Activated T-cell treated with anti-CD3 and anti-CD28 coated beads, Interleukin-2, amount 50 U/mL, for 4 hours (primary cell): Measurements from ENCODE around the gene HOXA7. TPM values are rescaled to one million over a fixed set of nuclear protein-coding genes. Genes with fewer than 3 reads are reported as not detected.
A peak's percentile ranks its signal among the peaks of the same experiment; 100 is the strongest.

Experiments used
- ATAC-seq, 2 donors: fragments of 200-7000 bp; cut with Tn5 transposase; one replicate each; pipeline ENCODE4 v1.10.0; 2021
- DNase-seq: peaks from one replicate; pipeline ENCODE4 v3.0.0-alpha.2; 2020
- H3K27me3 Mint-ChIP-seq: one replicate; pipeline ENCODE4 v1.8.0; 2021; ENCODE audit warnings: low read depth, mixed read lengths
- H3K36me3 Mint-ChIP-seq: one replicate; pipeline ENCODE4 v1.8.0; 2022; ENCODE audit warnings: mixed read lengths; ENCODE audit not compliant: insufficient read depth
- H3K4me1 Mint-ChIP-seq: one replicate; pipeline ENCODE4 v1.8.0; 2021; ENCODE audit warnings: low read depth, mixed read lengths
- H3K4me3 Mint-ChIP-seq: one replicate; pipeline ENCODE4 v1.8.0; 2021; ENCODE audit warnings: mild to moderate bottlenecking, moderate library complexity, mixed read lengths
- H3K9me3 Mint-ChIP-seq: one replicate; pipeline ENCODE4 v1.8.0; 2021; ENCODE audit warnings: mixed read lengths
- total RNA-seq, 3 donors: library from RNA; stranded (reverse); gene quantifications; one replicate each; pipeline ENCODE4 v1.2.1, GENCODE V29; 2021

Gene HOXA7
- total RNA-seq, 3 donors from 2014 or later: not detected

GRCh38 chr7:27198138-27198841, 41.8 kb upstream of the HOXA7 start:
- no peaks in the 10 kb centered on the region for H3K36me3 Mint-ChIP-seq
- H3K4me1 Mint-ChIP-seq: peaks cover 24% of the 10 kb centered on the region
- no peak for ATAC-seq
- peaks cover 84% of the 10 kb centered on the region for H3K27me3 Mint-ChIP-seq
- DNase-seq: no peak
- peak overlapping the region; percentile 3 for H3K4me3 Mint-ChIP-seq
- H3K9me3 Mint-ChIP-seq: no peaks in the 10 kb centered on the region

- Mint-ChIP-seq H3K9me3 (no peaks in the 10 kb centered on the region), H3K36me3 (no peaks in the 10 kb centered on the region), H3K4me1 (peaks cover 28% of the 10 kb centered on the region), H3K4me3 (no peak overlapping the region), H3K27me3 (peaks cover 81% of the 10 kb centered on the region)
- no peak for DNase-seq
- ATAC-seq: no peak
Measured at GRCh38 chr7:27197137-27198042, 40.9 kb upstream of the HOXA7 start.

GRCh38 chr7:27196287-27196767, 39.9 kb upstream of the HOXA7 start:
- no peak overlapping the region for H3K4me3 Mint-ChIP-seq
- ATAC-seq: peak in 1 of 2 donors; percentile 31
- peaks cover 25% of the 10 kb centered on the region for H3K4me1 Mint-ChIP-seq
- no peaks in the 10 kb centered on the region for H3K36me3 Mint-ChIP-seq
- DNase-seq: peak; percentile 84
- H3K9me3 Mint-ChIP-seq: no peaks in the 10 kb centered on the region
- H3K27me3 Mint-ChIP-seq: peaks cover 79% of the 10 kb centered on the region

GRCh38 chr7:27194686-27195379, 38.4 kb upstream of the HOXA7 start:
- Mint-ChIP-seq H3K36me3 (no peaks in the 10 kb centered on the region), H3K4me1 (peaks cover 13% of the 10 kb centered on the region), H3K9me3 (no peaks in the 10 kb centered on the region), H3K27me3 (peaks cover 81% of the 10 kb centered on the region), H3K4me3 (no peak overlapping the region)
- no peak for DNase-seq
- no peak for ATAC-seq

DNA sequence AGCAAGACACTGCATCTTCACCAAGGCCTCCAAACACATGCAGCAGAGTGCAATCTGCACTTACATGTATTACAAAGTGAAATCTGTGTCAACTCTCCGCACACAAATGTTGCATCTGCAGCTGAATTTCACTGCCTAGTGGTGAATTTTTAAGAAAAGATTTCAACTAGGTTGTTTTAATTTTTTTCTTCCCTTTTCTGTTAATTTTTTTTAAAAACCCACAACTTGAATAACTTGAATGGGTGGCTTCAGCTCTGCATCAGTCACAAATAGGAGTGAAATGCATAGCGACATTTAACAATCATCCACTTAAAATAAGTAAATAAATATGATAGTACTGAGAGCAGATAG, 37.5 kb upstream of the HOXA7 start:
- DNase-seq: no peak
- ATAC-seq: no peak
- no peak overlapping the region for H3K4me3 Mint-ChIP-seq
- peaks cover 87% of the 10 kb centered on the region for H3K27me3 Mint-ChIP-seq
- peaks cover 16% of the 10 kb centered on the region for H3K4me1 Mint-ChIP-seq
- no peaks in the 10 kb centered on the region for H3K9me3 Mint-ChIP-seq
- H3K36me3 Mint-ChIP-seq: no peaks in the 10 kb centered on the region

DNA sequence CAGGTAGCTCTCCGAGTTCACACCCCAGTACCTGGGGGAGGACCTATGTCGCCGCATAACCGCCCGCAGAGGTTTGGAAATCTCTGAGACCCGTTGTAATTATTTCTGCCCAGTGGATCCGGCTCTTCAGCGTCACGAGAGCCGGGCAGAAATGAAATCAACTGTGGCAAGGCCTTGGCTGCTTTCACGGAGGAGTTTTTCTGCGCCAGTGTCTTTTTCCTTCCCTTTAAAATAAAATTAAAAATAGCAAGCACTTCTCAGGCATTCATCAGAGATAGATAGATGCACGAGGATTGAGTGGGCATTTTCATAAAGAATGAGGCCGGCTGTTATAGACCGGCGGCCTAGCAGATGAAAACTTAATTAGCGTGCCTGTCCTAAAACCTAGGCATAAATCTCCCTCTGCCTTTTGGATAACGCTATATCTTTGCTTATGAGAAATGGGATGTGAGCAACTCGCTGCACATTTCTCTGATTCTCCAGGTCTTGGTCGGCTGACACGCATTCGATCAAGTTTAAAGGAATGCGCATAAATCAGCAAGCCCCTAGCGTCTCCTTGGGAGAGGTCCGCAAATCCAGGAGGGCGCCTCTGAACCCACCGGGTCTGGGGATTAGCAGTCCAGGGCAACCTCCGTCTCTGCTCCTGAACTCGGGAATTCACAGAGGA, 37.0 kb upstream of the HOXA7 start:
- Mint-ChIP-seq H3K4me3 (no peak overlapping the region), H3K4me1 (peaks cover 19% of the 10 kb centered on the region), H3K27me3 (peaks cover 87% of the 10 kb centered on the region), H3K9me3 (no peaks in the 10 kb centered on the region), H3K36me3 (no peaks in the 10 kb centered on the region)
- DNase-seq (no peak), ATAC-seq (no peak)

DNA sequence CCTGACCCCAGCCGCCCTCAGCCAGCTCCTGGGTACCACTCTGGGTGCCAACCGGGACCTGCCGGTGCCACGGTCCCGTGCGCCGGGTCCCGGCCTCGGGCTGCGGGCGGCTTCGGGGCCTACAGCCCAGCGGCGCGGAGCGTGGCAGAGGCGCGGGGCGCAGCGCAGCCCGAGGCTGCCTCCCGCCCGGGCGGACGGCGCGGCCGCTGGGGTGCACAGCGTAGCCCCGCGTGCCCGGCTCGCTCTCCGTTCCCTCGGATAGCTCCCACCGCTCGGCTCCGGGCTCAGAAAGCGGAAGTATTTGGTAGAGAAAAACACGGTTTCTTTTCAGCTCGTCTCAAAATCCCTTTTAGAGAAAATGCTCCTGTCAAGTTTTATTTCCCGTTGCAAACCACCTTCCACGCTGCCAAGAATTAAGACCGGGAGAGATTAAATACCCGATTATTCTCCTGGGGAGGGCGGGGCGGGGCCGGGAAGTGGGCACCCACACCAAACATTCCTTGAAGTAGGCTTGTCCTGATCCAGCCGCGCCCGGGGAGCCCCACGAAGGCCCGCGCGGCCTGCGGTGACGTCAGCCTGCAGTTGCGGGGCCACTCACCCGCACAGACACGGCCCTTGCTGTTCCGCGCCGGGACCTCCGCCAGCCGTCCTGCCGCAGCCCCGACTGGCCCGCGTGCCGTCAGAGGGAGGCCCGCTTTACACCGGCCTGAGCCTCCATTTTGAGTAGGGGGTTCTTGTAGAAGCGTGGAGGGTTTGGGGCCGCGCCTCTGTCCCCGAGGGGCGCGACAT, 36.3 kb upstream of the HOXA7 start:
- peak overlapping the region; percentile 55 for H3K4me3 Mint-ChIP-seq
- peak; percentile 60 to 66 for ATAC-seq
- peaks cover 22% of the 10 kb centered on the region for H3K4me1 Mint-ChIP-seq
- H3K36me3 Mint-ChIP-seq: no peaks in the 10 kb centered on the region
- H3K9me3 Mint-ChIP-seq: no peaks in the 10 kb centered on the region
- no peak for DNase-seq
- H3K27me3 Mint-ChIP-seq: peaks cover 87% of the 10 kb centered on the region

DNA sequence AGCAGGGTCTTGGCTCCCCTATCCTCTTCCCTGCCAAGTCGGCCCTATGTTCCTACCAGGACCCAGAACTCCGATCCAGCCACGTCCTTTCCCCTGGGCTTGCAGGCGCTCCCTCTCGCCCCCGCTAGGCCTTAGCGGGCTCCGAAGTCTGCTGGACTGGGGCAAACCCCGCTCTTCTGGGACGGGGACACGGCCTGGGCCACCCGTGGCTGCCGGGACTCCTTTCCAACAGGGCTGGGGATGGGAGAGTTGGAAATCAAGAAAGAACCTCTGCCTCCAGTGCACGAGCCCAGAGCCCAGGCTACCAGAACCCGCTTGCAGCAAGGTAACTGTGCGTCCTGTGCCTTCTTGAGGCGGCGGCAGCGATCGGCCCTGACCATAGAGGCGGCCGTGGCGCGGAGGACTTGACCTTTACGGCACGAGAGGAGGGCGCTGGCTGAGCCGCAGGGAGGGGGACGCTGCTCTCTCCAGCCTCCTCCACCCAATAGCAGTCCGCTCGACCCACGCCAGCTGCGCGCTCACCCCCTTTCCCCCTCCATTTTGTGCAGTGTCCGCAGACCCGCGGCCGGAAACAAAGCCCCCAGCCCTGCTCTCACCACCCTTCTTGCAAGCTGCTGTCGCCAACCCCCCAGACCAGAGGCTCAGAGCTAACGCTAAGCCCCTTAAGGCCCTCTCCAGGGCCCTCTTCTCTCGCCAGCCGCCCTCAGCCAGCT, 35.5 kb upstream of the HOXA7 start:
- Mint-ChIP-seq H3K27me3 (peaks cover 87% of the 10 kb centered on the region), H3K4me3 (peak overlapping the region; percentile 46), H3K36me3 (no peaks in the 10 kb centered on the region), H3K4me1 (peaks cover 28% of the 10 kb centered on the region), H3K9me3 (no peaks in the 10 kb centered on the region)
- ATAC-seq (peak; percentile 12 to 17), DNase-seq (no peak)

DNA sequence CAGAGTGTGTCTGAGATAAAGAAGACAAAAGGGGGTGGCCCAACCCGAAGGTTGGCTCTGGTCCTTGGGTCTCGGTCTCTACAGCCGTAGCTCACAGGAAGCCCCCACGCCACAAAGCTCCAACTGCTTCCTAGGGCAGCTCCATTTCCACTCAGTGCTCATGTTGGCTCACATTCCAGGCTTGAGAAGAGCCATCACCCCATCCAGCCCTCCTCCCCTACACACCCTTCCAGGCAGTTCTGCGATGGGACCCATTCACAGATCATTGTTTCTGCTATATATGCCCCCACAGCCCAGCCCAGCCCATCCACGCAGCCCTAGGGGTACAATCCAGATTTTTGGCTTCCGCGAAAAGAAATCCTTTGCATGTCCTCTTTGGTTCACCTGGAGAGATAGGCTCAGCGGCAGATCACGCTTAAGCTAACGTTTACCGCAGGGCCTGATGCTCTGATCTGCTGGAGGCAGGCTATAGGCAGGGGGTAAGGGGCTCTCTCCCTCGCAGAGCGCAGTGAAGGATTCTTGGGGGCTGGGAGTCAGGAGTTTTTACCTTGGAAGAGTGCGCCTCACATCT, 34.8 kb upstream of the HOXA7 start:
- Mint-ChIP-seq H3K36me3 (no peaks in the 10 kb centered on the region), H3K27me3 (peaks cover 88% of the 10 kb centered on the region), H3K4me1 (peaks cover 28% of the 10 kb centered on the region), H3K9me3 (no peaks in the 10 kb centered on the region), H3K4me3 (no peak overlapping the region)
- ATAC-seq (no peak), DNase-seq (no peak)

- DNase-seq (no peak), ATAC-seq (no peak)
- H3K4me3 Mint-ChIP-seq: no peak overlapping the region
- H3K36me3 Mint-ChIP-seq: no peaks in the 10 kb centered on the region
- H3K9me3 Mint-ChIP-seq: no peaks in the 10 kb centered on the region
- peaks cover 92% of the 10 kb centered on the region for H3K27me3 Mint-ChIP-seq
- H3K4me1 Mint-ChIP-seq: peaks cover 39% of the 10 kb centered on the region
Measured at GRCh38 chr7:27189997-27190748, 33.7 kb upstream of the HOXA7 start.

GRCh38 chr7:27189295-27189996, 33.0 kb upstream of the HOXA7 start:
- Mint-ChIP-seq H3K4me3 (peak overlapping the region; percentile 43), H3K36me3 (no peaks in the 10 kb centered on the region), H3K4me1 (peaks cover 46% of the 10 kb centered on the region), H3K9me3 (no peaks in the 10 kb centered on the region), H3K27me3 (peaks cover 91% of the 10 kb centered on the region)
- no peak for DNase-seq
- ATAC-seq: no peak
